HepG2 (cell line): ENCODE measurements around the gene PRPSAP1. TPM values are rescaled to one million over a fixed set of nuclear protein-coding genes. Genes with fewer than 3 reads are reported as not detected.

Source experiments
- BCL6 ChIP-seq: IDR thresholded peaks from 2 replicates; pipeline ENCODE4 v1.6.1; 2016; ENCODE audit warnings: missing genetic modification reagents, missing compliant biosample characterization
- ETV5 ChIP-seq: IDR thresholded peaks from 2 replicates; pipeline ENCODE4 v1.6.1; 2018; ENCODE audit warnings: missing biosample characterization, missing genetic modification reagents, inconsistent platforms, borderline replicate concordance
- GPN1 ChIP-seq: sonication (generic); formaldehyde crosslinking; IDR thresholded peaks from 2 replicates; pipeline ENCODE4 v1.5.1; 2020; ENCODE audit warnings: missing genetic modification reagents, borderline replicate concordance
- MEIS1 ChIP-seq: sonication (generic); formaldehyde crosslinking; IDR thresholded peaks from 2 replicates; pipeline ENCODE4 v1.9.0; 2021; ENCODE audit warnings: mild to moderate bottlenecking, missing genetic modification reagents, moderate library complexity, borderline replicate concordance
- PAF1 ChIP-seq: IDR thresholded peaks from 2 replicates; pipeline ENCODE4 v1.6.1; 2016; ENCODE audit warnings: missing genetic modification reagents, missing compliant biosample characterization
- POLR2AphosphoS5 ChIP-seq: IDR thresholded peaks from 2 replicates; pipeline ENCODE4 v1.6.1; 2012; ENCODE audit warnings: low read depth, low read length
- RNF2 ChIP-seq: fragments of 450-650 bp; conservative IDR thresholded peaks from 2 replicates; pipeline ENCODE4 v1.6.1; 2016; ENCODE audit warnings: low read depth
- ZBTB21 ChIP-seq: sonication (generic); formaldehyde crosslinking; IDR thresholded peaks from 2 replicates; pipeline ENCODE4 v1.4.0; 2020; ENCODE audit warnings: missing genetic modification reagents
- ZFP90 ChIP-seq: sonication (generic); formaldehyde crosslinking; IDR thresholded peaks from 2 replicates; pipeline ENCODE4 v1.8.0; 2022; ENCODE audit warnings: missing genetic modification reagents, mild to moderate bottlenecking, inconsistent platforms, borderline replicate concordance
- ZFX ChIP-seq: sonication (generic); formaldehyde crosslinking; IDR thresholded peaks from 2 replicates; pipeline ENCODE4 v1.4.0; 2020; ENCODE audit warnings: mild to moderate bottlenecking, low read depth, missing genetic modification reagents, moderate library complexity
- ZNF33A ChIP-seq: sonication (generic); formaldehyde crosslinking; IDR thresholded peaks from 2 replicates; pipeline ENCODE4 v1.5.1; 2020; ENCODE audit warnings: missing genetic modification reagents, mild to moderate bottlenecking, moderate library complexity, borderline replicate concordance
- ZNF33B ChIP-seq: sonication (generic); formaldehyde crosslinking; IDR thresholded peaks from 2 replicates; pipeline ENCODE4 v1.5.1; 2020; ENCODE audit warnings: mild to moderate bottlenecking, missing genetic modification reagents
- ZNF550 ChIP-seq: sonication (generic); formaldehyde crosslinking; IDR thresholded peaks from 2 replicates; pipeline ENCODE4 v1.4.0; 2020; ENCODE audit warnings: mild to moderate bottlenecking, missing genetic modification reagents, borderline replicate concordance
- ZNF709 ChIP-seq: sonication (generic); formaldehyde crosslinking; IDR thresholded peaks from 2 replicates; pipeline ENCODE4 v1.5.0; 2020; ENCODE audit warnings: mild to moderate bottlenecking, missing genetic modification reagents
- ZNF775 ChIP-seq: sonication (generic); formaldehyde crosslinking; IDR thresholded peaks from 2 replicates; pipeline ENCODE4 v1.4.0; 2020; ENCODE audit warnings: missing genetic modification reagents, mild to moderate bottlenecking, moderate library complexity, borderline replicate concordance
- ZNF777 ChIP-seq: sonication (generic); formaldehyde crosslinking; IDR thresholded peaks from 2 replicates; pipeline ENCODE4 v1.4.0; 2020; ENCODE audit warnings: missing genetic modification reagents
- ZSCAN20 ChIP-seq: sonication (generic); formaldehyde crosslinking; IDR thresholded peaks from 2 replicates; pipeline ENCODE4 v1.4.0; 2020; ENCODE audit warnings: missing genetic modification reagents, mild to moderate bottlenecking, borderline replicate concordance
- polyA plus RNA-seq, 8 experiments: library from polyadenylated mRNA; depleted of rRNA in 3 of 8; stranded (reverse) in 7 of 8; unstranded in 1 of 8; fragments of >200 nt; fragmentation: Illumina TruSeq in 4 of 8; extraction: Trizol in 4 of 8; gene quantifications; 2 replicates each; pipeline versions ENCODE4 v1.2.1 to v1.2.3, GENCODE V29; 2011 to 2016; ENCODE audit warnings: low read depth in 4 of 8, missing spikeins in 1 of 8, mixed read lengths in 1 of 8; ENCODE audit not compliant: insufficient read depth in 1 of 8
- total RNA-seq, 5 experiments: library from RNA; depleted of rRNA; stranded (reverse); fragments of >200 nt; fragmentation: Illumina TruSeq; extraction: Trizol; gene quantifications; 2 replicates each; pipeline ENCODE4 v1.2.3, GENCODE V29; 2016; ENCODE audit warnings: low read depth in 1 of 5
- TF ChIP-seq, protein P1 (sequence below): sonication (generic); formaldehyde crosslinking; IDR thresholded peaks from 2 replicates; pipeline ENCODE4; 2020; ENCODE audit warnings: missing genetic modification reagents, mild to moderate bottlenecking, borderline replicate concordance
- TF ChIP-seq, protein P2 (sequence below): sonication (generic); formaldehyde crosslinking; IDR thresholded peaks from 2 replicates; pipeline ENCODE4 v1.5.0; 2020; ENCODE audit warnings: missing genetic modification reagents
- TF ChIP-seq, protein P3 (sequence below): sonication (generic); formaldehyde crosslinking; IDR thresholded peaks from 2 replicates; pipeline ENCODE4 v1.9.0; 2022; ENCODE audit warnings: low read depth, missing genetic modification reagents
- TF ChIP-seq, protein P4 (sequence below): sonication (generic); formaldehyde crosslinking; conservative IDR thresholded peaks from 2 replicates; pipeline ENCODE4 v1.8.0; 2022; ENCODE audit warnings: low read depth, missing genetic modification reagents
- TF ChIP-seq, protein P5 (sequence below): sonication (generic); formaldehyde crosslinking; IDR thresholded peaks from 2 replicates; pipeline ENCODE4 v1.5.1; 2020; ENCODE audit warnings: missing genetic modification reagents, mild to moderate bottlenecking, borderline replicate concordance

Gene PRPSAP1
- total and polyA plus RNA-seq, 2 of the 13 experiments (the other 11 are each of a cell fraction or from before 2014, with no cell fraction given): 91.1 to 314 TPM

DNA sequence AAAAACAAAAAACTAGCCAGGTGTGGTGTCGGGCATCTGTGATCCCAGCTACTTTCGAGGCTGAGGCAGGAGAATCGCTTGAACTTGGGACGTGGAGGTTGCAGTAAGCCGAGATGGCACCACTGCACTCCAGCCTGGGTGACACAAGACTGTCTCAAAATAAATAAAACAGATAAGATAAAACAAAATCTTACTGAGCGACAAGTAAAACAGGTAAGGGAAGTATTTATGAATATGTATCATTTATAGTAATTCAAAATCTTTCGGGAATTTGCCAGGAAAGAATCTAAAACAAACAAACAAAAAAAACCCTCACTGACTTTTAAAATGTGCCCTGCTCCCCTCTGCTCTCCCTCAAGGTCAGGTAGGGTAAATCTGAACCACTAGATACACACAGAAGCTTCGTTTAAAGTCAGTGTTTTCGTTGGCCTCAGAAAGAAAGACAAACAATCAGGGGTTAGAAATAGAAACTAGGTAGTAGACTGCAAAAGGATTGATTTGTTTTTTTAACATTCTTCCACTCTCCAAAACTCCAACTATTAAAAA is 2.1 kb downstream of the PRPSAP1 start (continued):
- TF ChIP-seq, protein P1, sequence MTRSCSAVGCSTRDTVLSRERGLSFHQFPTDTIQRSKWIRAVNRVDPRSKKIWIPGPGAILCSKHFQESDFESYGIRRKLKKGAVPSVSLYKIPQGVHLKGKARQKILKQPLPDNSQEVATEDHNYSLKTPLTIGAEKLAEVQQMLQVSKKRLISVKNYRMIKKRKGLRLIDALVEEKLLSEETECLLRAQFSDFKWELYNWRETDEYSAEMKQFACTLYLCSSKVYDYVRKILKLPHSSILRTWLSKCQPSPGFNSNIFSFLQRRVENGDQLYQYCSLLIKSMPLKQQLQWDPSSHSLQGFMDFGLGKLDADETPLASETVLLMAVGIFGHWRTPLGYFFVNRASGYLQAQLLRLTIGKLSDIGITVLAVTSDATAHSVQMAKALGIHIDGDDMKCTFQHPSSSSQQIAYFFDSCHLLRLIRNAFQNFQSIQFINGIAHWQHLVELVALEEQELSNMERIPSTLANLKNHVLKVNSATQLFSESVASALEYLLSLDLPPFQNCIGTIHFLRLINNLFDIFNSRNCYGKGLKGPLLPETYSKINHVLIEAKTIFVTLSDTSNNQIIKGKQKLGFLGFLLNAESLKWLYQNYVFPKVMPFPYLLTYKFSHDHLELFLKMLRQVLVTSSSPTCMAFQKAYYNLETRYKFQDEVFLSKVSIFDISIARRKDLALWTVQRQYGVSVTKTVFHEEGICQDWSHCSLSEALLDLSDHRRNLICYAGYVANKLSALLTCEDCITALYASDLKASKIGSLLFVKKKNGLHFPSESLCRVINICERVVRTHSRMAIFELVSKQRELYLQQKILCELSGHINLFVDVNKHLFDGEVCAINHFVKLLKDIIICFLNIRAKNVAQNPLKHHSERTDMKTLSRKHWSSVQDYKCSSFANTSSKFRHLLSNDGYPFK: no peak
- TF ChIP-seq, protein P2, sequence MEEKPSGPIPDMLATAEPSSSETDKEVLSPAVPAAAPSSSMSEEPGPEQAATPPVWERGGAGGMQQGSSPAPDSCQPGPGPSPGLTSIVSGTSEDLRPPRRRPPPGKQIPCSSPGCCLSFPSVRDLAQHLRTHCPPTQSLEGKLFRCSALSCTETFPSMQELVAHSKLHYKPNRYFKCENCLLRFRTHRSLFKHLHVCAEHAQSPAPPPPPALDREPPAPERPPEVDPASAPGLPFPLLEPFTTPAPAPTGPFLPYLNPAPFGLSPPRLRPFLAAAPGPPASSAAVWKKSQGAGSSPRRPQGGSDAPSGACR (CRISPR knock-in tag): no peak
- TF ChIP-seq MEIS1 (CRISPR knock-in tag) (no peak), POLR2AphosphoS5 (peak; percentile 65), ZNF777 (CRISPR knock-in tag) (no peak), BCL6 (CRISPR knock-in tag) (peak; percentile 80), ZSCAN20 (no peak), ZNF33A (CRISPR knock-in tag) (0 out of 2 replicates have a peak, but pooled peaks have one; percentile 78), PAF1 (CRISPR knock-in tag) (peak; percentile 85; the same call in 1 of the 2 replicates), ZFX (CRISPR knock-in tag) (peak; percentile 32; the same call in 1 of the 2 replicates), ZNF33B (no peak), ZBTB21 (CRISPR knock-in tag) (no peak), RNF2 (no peak), ZNF775 (CRISPR knock-in tag) (no peak), ZFP90 (no peak), GPN1 (no peak), ZNF709 (no peak), ETV5 (CRISPR knock-in tag) (no peak; the same call in 1 of the 2 replicates), ZNF550 (no peak)
- TF ChIP-seq, protein P3, sequence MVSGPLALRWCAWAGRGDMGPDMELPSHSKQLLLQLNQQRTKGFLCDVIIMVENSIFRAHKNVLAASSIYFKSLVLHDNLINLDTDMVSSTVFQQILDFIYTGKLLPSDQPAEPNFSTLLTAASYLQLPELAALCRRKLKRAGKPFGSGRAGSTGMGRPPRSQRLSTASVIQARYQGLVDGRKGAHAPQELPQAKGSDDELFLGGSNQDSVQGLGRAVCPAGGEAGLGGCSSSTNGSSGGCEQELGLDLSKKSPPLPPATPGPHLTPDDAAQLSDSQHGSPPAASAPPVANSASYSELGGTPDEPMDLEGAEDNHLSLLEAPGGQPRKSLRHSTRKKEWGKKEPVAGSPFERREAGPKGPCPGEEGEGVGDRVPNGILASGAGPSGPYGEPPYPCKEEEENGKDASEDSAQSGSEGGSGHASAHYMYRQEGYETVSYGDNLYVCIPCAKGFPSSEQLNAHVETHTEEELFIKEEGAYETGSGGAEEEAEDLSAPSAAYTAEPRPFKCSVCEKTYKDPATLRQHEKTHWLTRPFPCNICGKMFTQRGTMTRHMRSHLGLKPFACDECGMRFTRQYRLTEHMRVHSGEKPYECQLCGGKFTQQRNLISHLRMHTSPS (CRISPR knock-in tag): no peak
- TF ChIP-seq, protein P4, sequence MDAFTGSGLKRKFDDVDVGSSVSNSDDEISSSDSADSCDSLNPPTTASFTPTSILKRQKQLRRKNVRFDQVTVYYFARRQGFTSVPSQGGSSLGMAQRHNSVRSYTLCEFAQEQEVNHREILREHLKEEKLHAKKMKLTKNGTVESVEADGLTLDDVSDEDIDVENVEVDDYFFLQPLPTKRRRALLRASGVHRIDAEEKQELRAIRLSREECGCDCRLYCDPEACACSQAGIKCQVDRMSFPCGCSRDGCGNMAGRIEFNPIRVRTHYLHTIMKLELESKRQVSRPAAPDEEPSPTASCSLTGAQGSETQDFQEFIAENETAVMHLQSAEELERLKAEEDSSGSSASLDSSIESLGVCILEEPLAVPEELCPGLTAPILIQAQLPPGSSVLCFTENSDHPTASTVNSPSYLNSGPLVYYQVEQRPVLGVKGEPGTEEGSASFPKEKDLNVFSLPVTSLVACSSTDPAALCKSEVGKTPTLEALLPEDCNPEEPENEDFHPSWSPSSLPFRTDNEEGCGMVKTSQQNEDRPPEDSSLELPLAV (CRISPR knock-in tag): no peak
- TF ChIP-seq, protein P5, sequence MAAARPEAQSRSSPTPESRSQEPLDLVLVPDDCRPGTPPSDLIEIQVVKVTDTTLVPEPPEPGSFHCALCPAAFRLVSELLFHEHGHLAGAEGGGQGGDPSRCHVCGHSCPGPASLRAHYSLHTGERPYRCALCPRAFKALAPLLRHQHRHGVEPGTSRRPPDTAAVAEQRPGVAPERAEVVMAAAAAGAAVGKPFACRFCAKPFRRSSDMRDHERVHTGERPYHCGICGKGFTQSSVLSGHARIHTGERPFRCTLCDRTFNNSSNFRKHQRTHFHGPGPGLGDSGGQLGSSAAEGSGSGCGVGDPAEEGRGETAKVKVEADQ: peak; percentile 66; the same call in 1 of the 2 replicates
